HCT116 (cell line): ENCODE measurements around the gene NRSN1. TPM values are rescaled to one million over a fixed set of nuclear protein-coding genes. Genes with fewer than 3 reads are reported as not detected.

Experiments
- ATAC-seq: fragments of 200-7000 bp; cut with Tn5 transposase; 2 replicates; pipeline ENCODE4 v1.9.1; 2020; ENCODE audit warnings: mild to moderate bottlenecking, moderate library complexity
- BruUV-seq: library from RNA; stranded (reverse); fragments of 400-500 nt; replicated peaks from 2 replicates; lab custom pipeline; 2021; lab: Mats Ljungman, UMichigan
- CTCF ChIA-PET: fragments of 300-600 bp; sonication (Branson Sonifier 250); formaldehyde crosslinking; loops from one replicate; lab custom pipeline; 2021; ENCODE audit warnings: antibody characterized with exemption; lab: Charles Lee
- POLR2A ChIA-PET: fragments of 300-600, 350-600 bp; sonication (Branson Sonifier 250); formaldehyde crosslinking; loops from one replicate; lab custom pipeline; 2021; ENCODE audit warnings: antibody characterized with exemption; lab: Charles Lee
- RAD21 ChIA-PET, 2 experiments: fragments of 300-600 bp; sonication (Branson Sonifier 250); formaldehyde crosslinking; loops; one replicate each; lab custom pipeline; 2023; ENCODE audit warnings: low total read pairs in 2 of 2; ENCODE audit not compliant: uncharacterized antibody in 2 of 2, unreplicated experiment in 2 of 2, low non-redundant PET in 1 of 2; lab: Charles Lee
- DNase-seq: peaks from one replicate; pipeline ENCODE4 v3.0.0-alpha.2; 2010; ENCODE audit warnings: low read depth, low spot score
- H2AFZ ChIP-seq: fragments of 200-600 bp; shearing (Covaris generic), sonication (generic); 2 replicates; pipeline ENCODE4 v1.6.1; 2017; ENCODE audit warnings: low read depth, mixed run types, mixed read lengths, antibody characterized with exemption, low read length; ENCODE audit not compliant: poor library complexity, severe bottlenecking
- H3K27ac ChIP-seq: 2 replicates; pipeline ENCODE4 v1.5.1; 2012; ENCODE audit warnings: low read depth, low read length
- H3K27me3 ChIP-seq: fragments of 200-600 bp; sonication (generic); 2 replicates; pipeline ENCODE4 v1.6.1; 2016; ENCODE audit warnings: mixed run types, low read length, mixed read lengths; ENCODE audit not compliant: insufficient read depth
- H3K36me3 ChIP-seq, 2 experiments: fragments of 200-500 bp in 1 of 2; fragments of 200-600 bp in 1 of 2; sonication (Bioruptor generic) in 1 of 2; sonication (generic) in 1 of 2; 2 replicates each; pipeline versions ENCODE4 v1.5.1 to v1.6.1; 2014 to 2016; ENCODE audit warnings: low read length in 2 of 2, inconsistent platforms in 1 of 2, mixed read lengths in 1 of 2, mixed run types in 1 of 2; ENCODE audit not compliant: insufficient read depth in 2 of 2, control insufficient read depth in 1 of 2
- H3K4me1 ChIP-seq, 2 experiments: fragments of 200-600 bp in 1 of 2; sonication (generic) in 1 of 2; 2 replicates each; pipeline versions ENCODE4 v1.5.1 to v1.6.1; 2012 to 2017; ENCODE audit warnings: low read length in 2 of 2, inconsistent platforms in 1 of 2, mild to moderate bottlenecking in 1 of 2, mixed read lengths in 1 of 2, mixed run types in 1 of 2, moderate library complexity in 1 of 2; ENCODE audit not compliant: insufficient read depth in 2 of 2, control insufficient read depth in 1 of 2
- H3K4me2 ChIP-seq: fragments of 200-600 bp; sonication (generic); 2 replicates; pipeline ENCODE4 v1.6.1; 2017; ENCODE audit warnings: mixed run types, low read length, mixed read lengths
- H3K4me3 ChIP-seq, 2 experiments: fragments of 200-600 bp in 1 of 2; sonication (generic) in 1 of 2; replicated peaks in 1 of 2; 2 replicates each; pipeline ENCODE4 v1.5.1; 2011 to 2016; ENCODE audit warnings: low read length in 2 of 2, control low read depth in 1 of 2, low read depth in 1 of 2, mild to moderate bottlenecking in 1 of 2, mixed read lengths in 1 of 2, mixed run types in 1 of 2
- H3K79me2 ChIP-seq: fragments of 200-600 bp; sonication (generic); 2 replicates; pipeline ENCODE4 v1.6.1; 2017; ENCODE audit warnings: mild to moderate bottlenecking, mixed run types, low read length, moderate library complexity, mixed read lengths; ENCODE audit not compliant: insufficient read depth
- H3K9ac ChIP-seq: fragments of 200-600 bp; sonication (generic); 2 replicates; pipeline ENCODE4 v1.6.1; 2016; ENCODE audit warnings: low read length, mixed read lengths
- H3K9me2 ChIP-seq: fragments of 200-600 bp; sonication (generic), shearing (Covaris generic); 2 replicates; pipeline ENCODE4 v1.6.1; 2017; ENCODE audit warnings: mixed run types, mild to moderate bottlenecking, moderate library complexity; ENCODE audit not compliant: insufficient read depth
- H3K9me3 ChIP-seq, 2 experiments: fragments of 200-500 bp in 1 of 2; fragments of 200-600 bp in 1 of 2; sonication (Bioruptor generic) in 1 of 2; sonication (generic) in 1 of 2; 2 replicates each; pipeline ENCODE4 v1.6.1; 2014 to 2017; ENCODE audit warnings: low read length in 2 of 2, mixed read lengths in 2 of 2, inconsistent platforms in 1 of 2, low read depth in 1 of 2, mild to moderate bottlenecking in 1 of 2, mixed run types in 1 of 2, moderate library complexity in 1 of 2; ENCODE audit not compliant: control insufficient read depth in 1 of 2, insufficient read depth in 1 of 2
- H4K20me1 ChIP-seq: fragments of 200-600 bp; sonication (generic), shearing (Covaris generic); 2 replicates; pipeline ENCODE4 v1.6.1; 2017; ENCODE audit warnings: mixed run types, mild to moderate bottlenecking, moderate library complexity; ENCODE audit not compliant: insufficient read depth
- ELF1 ChIP-seq: IDR thresholded peaks from 2 replicates; pipeline ENCODE4 v1.6.1; 2012; ENCODE audit warnings: low read depth, borderline replicate concordance
- FOSL1 ChIP-seq: IDR thresholded peaks from 2 replicates; pipeline ENCODE4 v1.6.1; 2012; ENCODE audit warnings: low read depth
- JUND ChIP-seq: IDR thresholded peaks from 2 replicates; pipeline ENCODE4 v1.6.1; 2012
- ZFX ChIP-seq: fragments of 450-650 bp; IDR thresholded peaks from 2 replicates; pipeline ENCODE4 v1.6.1; 2017
- intact Hi-C: fragments of 100-400 bp; cut with micrococcal nuclease; formaldehyde crosslinking; loops from 2 replicates; pipeline ENCODE4 v1.10.0; 2022
- total RNA-seq: library from RNA; stranded (reverse); gene quantifications from one replicate; pipeline ENCODE4 v1.2.1, GENCODE V29; 2021; ENCODE audit not compliant: unreplicated experiment
- TF ChIP-seq, protein P1 (sequence below), 3 experiments: fragments of 200-600 bp in 1 of 3; sonication (generic) in 1 of 3; IDR thresholded peaks in 2 of 3; conservative IDR thresholded peaks in 1 of 3; 2 replicates each; pipeline ENCODE4 v1.5.1; 2012 to 2017; ENCODE audit warnings: low read depth in 2 of 3, low read length in 2 of 3, antibody characterized with exemption in 1 of 3, borderline replicate concordance in 1 of 3, control low read depth in 1 of 3, mild to moderate bottlenecking in 1 of 3, mixed read lengths in 1 of 3, mixed run types in 1 of 3, moderate library complexity in 1 of 3; ENCODE audit not compliant: insufficient read depth in 1 of 3
- TF ChIP-seq, protein P2 (sequence below): IDR thresholded peaks from 2 replicates; pipeline ENCODE4 v1.6.1; 2012
- TF ChIP-seq, protein P3 (sequence below): IDR thresholded peaks from 2 replicates; pipeline ENCODE4 v1.6.1; 2011; ENCODE audit warnings: mild to moderate bottlenecking, low read length, moderate library complexity; ENCODE audit not compliant: insufficient replicate concordance; ENCODE audit errors: extremely low read depth

Gene NRSN1
- total RNA-seq, 1 experiment from 2014 or later: not detected

DNA sequence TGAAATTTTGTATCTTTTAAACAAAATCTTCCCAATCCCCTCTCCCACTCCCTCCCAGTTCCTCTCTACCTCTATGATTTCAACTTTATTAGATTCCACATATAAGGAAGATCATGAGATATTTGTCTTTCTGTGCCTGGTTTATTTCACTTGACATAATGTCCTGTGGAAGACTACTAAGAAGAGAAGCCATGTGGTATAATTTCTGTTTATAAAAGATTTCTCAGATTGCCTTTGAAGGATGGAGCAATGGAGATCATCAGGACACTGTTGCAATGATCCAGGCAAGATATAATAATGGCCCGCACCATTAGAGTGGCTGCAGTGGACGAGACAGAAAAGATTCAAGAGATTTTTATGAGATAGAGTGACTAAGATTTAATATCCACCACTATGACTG lies 13.1 kb downstream of the NRSN1 start:
- H3K9me3 ChIP-seq: no peaks in the 10 kb centered on the region
- no peak overlapping the region for H2AFZ ChIP-seq
- DNase-seq: no peak
- no peaks in the 10 kb centered on the region for H3K79me2 ChIP-seq
- H3K9ac ChIP-seq: no peak overlapping the region
- H3K4me1 ChIP-seq: no peaks in the 10 kb centered on the region
- ChIA-PET POLR2A (no interaction called here), CTCF (no interaction called here), RAD21 (no interaction called here)
- no peaks in the 10 kb centered on the region for H3K9me2 ChIP-seq
- TF ChIP-seq FOSL1: no peak
- TF ChIP-seq, protein P1, sequence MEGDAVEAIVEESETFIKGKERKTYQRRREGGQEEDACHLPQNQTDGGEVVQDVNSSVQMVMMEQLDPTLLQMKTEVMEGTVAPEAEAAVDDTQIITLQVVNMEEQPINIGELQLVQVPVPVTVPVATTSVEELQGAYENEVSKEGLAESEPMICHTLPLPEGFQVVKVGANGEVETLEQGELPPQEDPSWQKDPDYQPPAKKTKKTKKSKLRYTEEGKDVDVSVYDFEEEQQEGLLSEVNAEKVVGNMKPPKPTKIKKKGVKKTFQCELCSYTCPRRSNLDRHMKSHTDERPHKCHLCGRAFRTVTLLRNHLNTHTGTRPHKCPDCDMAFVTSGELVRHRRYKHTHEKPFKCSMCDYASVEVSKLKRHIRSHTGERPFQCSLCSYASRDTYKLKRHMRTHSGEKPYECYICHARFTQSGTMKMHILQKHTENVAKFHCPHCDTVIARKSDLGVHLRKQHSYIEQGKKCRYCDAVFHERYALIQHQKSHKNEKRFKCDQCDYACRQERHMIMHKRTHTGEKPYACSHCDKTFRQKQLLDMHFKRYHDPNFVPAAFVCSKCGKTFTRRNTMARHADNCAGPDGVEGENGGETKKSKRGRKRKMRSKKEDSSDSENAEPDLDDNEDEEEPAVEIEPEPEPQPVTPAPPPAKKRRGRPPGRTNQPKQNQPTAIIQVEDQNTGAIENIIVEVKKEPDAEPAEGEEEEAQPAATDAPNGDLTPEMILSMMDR (IDR thresholded peaks at IDR 0.05 in 2 of 3, conservative IDR thresholded peaks at IDR 0.05 in 1 of 3; ENCODE audit: borderline replicate concordance in 1 of 3, insufficient read depth in 1 of 3, low read depth in 2 of 3, low read length in 2 of 3): no peak
- TF ChIP-seq, protein P2, sequence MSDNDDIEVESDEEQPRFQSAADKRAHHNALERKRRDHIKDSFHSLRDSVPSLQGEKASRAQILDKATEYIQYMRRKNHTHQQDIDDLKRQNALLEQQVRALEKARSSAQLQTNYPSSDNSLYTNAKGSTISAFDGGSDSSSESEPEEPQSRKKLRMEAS: no peak
- TF ChIP-seq, protein P3, sequence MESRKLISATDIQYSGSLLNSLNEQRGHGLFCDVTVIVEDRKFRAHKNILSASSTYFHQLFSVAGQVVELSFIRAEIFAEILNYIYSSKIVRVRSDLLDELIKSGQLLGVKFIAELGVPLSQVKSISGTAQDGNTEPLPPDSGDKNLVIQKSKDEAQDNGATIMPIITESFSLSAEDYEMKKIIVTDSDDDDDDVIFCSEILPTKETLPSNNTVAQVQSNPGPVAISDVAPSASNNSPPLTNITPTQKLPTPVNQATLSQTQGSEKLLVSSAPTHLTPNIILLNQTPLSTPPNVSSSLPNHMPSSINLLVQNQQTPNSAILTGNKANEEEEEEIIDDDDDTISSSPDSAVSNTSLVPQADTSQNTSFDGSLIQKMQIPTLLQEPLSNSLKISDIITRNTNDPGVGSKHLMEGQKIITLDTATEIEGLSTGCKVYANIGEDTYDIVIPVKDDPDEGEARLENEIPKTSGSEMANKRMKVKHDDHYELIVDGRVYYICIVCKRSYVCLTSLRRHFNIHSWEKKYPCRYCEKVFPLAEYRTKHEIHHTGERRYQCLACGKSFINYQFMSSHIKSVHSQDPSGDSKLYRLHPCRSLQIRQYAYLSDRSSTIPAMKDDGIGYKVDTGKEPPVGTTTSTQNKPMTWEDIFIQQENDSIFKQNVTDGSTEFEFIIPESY: no peak
- TF ChIP-seq JUND: no peak
- no peak for TF ChIP-seq ZFX
- no peak for TF ChIP-seq ELF1
- H3K27me3 ChIP-seq: no peaks in the 10 kb centered on the region; the same call in 1 of the 2 replicates
- no peak overlapping the region for H3K27ac ChIP-seq
- BruUV-seq: no TSS peak
- H3K36me3 ChIP-seq: no peaks in the 10 kb centered on the region
- H3K4me3 ChIP-seq: no peak overlapping the region
- H3K4me2 ChIP-seq: no peak overlapping the region
- H4K20me1 ChIP-seq: no peaks in the 10 kb centered on the region
- intact Hi-C loops: no loop called here
- ATAC-seq: no peak
